Hematopoietic multipotent progenitor cell (in vitro differentiated cells): Measurements from ENCODE around the gene DCST2. TPM values are rescaled to one million over a fixed set of nuclear protein-coding genes. Genes with fewer than 3 reads are reported as not detected.

ENCODE experiments used
- DNase-seq, 3 donors: peaks; one replicate each; pipeline ENCODE4 v3.0.0-alpha.2; 2011 to 2015; ENCODE audit warnings: low read depth in 2 of 3, low spot score in 2 of 3
- total RNA-seq: library from RNA; depleted of rRNA; stranded (reverse); fragments of >200 nt; gene quantifications from one replicate; pipeline ENCODE4 v1.2.3, GENCODE V29; 2012

The DCST2 gene
- total RNA-seq, 1 donor, result under 0.01 TPM

- DNase-seq, result no peak
These were observed 36.6 kb upstream of the DCST2 start for GRCh38 chr1:155070158-155070621.

DNA sequence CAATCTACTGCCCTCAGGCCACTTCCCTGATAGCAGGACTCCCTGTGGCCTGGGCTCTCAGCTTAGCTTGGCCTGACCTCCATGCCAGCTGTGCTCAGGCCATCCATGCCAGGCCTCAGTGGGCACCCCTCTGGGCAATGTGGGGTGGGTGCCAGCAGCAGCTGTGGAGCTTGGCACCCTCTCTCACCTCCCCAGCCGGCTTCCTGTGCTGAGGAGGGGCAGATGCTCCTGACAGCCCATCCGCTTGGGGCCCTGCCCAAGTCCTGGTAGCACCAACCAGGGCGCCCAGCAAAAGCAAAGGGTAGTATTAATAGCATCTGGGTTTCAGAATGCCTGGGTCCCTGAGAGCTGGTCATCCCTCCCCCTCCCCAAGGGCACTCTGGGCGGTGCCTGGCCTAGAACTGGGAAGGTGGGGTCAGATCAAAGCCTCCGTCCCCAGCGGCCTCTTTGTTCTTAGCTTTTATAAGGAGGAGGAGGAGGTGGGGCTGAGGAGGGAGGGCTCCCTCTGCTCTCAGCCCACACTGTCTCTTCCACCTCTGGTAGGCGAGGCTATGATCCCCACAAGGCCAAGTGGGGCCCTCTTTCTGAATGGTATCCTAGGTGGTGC, 36.1 kb upstream of the DCST2 start:
- no peak for DNase-seq

- DNase-seq, result no peak
These were observed 35.0 kb upstream of the DCST2 start for GRCh38 chr1:155068599-155068998.

- no peak for DNase-seq
These were observed 33.2 kb upstream of the DCST2 start for GRCh38 chr1:155066777-155067176.

- DNase-seq, result no peak
These were observed 31.4 kb upstream of the DCST2 start for GRCh38 chr1:155064832-155065429.

DNA sequence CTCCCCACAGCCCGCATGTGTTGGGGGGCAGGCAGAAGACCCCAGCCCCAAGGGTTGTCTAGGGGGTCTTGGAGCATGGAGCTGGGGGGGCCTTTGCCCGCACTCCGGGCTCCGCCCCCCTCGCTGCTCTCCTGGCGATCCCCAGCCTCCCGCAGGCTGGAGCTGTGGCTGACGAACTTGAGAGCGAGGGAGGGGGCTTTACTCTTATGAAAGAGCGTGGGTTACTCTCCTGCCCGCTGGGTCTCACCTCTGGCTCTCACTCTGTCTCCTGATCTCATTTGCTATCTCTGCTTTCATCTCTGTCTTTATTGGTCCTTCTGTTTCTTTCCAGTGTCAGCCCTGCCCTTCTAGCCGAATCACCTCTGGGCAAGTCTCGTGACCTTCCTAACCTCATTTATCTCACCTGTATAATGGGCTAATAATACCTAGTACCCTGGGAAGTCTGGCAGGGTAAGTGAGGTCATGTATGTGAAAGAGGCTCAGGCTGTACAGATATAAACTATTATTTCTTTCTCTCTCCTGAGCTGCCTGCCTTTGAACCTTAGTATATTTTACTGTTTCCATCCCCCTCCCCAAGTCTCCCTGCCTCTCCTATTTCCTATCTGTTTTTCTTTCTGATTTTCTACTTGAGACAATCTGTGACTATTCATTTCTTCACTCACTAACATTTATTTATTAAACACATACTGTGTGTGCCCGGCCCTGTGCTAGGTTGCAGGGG, 30.7 kb upstream of the DCST2 start:
- peak in 1 of 3 donors; percentile 53 for DNase-seq

DNA sequence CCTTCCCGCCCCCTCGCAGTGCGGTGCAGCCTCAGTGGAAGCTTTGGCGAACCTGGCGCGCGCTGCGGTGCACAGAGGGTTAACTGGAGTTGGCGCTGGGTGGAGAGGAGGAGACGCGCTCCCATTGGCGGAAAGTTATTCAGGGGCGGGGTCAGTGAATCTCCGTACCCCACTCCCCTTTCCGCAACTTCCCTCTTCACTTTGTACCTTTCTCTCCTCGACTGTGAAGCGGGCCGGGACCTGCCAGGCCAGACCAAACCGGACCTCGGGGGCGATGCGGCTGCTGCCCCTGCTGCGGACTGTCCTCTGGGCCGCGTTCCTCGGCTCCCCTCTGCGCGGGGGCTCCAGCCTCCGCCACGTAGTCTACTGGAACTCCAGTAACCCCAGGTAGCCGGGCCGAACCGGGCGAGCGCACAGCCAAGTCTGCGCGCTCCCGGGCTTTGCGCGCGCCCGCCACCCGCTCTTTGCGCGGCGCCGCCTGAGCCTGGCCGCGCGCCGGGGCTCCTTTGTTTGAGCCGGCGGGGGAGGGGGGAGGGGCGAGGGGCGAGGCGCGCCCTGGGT, 30.0 kb upstream of the DCST2 start, which contains the start of gene EFNA4:
TSS of gene EFNA4 (plus strand) at position 191 of the 561 bp plus-strand sequence. CDS start at position 275, 84 bp downstream.
- DNase-seq, result peak in 2 of 3 donors; percentile 87 to 94

DNA sequence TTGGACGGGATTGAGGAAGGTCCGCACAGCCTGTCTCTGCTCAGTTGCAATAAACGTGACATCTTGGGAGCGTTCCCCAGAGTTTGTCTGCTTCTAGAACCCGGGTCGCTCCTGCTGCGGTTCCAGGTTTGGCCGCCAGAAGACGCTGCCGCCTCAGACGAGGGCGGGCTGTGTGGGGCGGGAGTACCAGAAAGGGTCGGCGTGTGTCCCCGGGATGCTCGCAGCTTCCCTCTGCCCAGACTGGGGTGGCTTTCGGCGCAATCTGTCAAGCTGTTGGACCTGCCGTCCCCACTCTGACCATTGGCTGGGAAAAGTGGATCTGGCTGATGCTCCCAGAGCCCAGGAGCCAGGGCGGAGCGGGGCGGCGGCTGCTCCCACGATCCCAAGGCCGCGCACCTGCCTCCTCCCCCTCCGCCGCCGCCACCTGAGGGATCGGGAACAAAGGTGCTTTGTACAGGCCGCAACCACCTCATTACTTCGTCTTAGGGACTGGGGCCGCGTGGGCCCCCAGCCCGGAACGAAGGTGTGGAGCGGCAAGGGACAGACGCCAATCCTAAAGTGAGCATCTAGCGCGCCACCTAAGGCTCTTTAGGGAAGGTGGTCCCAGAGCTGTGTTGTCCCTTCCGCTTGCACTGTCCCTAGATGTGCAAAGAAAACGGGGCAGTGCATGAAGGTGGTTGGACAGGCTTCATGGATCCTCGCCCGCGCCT, 29.3 kb upstream of the DCST2 start:
- DNase-seq, result peak in 1 of 3 donors; percentile 74

DNA sequence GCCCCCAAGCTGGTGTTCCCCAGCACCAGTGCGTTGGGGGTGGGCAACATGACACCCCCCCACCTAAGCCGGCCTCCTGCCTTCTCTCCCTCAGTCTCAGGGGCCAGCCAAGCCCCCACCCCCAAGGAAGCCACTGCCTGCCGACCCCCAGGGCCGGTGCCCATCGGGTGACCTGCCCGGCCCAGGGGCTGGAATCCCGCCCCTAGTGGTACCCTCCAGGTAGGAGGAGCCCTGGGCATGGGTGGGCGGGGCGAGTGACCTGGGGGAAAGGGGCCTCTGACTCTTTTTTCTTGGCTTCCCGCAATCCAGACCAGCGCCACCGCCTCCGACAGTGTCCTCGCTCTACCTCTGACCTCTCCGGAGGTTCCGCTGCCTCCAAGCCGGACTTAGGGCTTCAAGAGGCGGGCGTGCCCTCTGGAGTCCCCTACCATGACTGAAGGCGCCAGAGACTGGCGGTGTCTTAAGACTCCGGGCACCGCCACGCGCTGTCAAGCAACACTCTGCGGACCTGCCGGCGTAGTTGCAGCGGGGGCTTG, 28.6 kb upstream of the DCST2 start:
- DNase-seq, result no peak

- peak; percentile 90 to 93 (median 91) for DNase-seq
These were observed 28.0 kb upstream of the DCST2 start for GRCh38 chr1:155061381-155062150.

- DNase-seq, result no peak
These were observed 27.2 kb upstream of the DCST2 start for GRCh38 chr1:155060736-155061135.

DNA sequence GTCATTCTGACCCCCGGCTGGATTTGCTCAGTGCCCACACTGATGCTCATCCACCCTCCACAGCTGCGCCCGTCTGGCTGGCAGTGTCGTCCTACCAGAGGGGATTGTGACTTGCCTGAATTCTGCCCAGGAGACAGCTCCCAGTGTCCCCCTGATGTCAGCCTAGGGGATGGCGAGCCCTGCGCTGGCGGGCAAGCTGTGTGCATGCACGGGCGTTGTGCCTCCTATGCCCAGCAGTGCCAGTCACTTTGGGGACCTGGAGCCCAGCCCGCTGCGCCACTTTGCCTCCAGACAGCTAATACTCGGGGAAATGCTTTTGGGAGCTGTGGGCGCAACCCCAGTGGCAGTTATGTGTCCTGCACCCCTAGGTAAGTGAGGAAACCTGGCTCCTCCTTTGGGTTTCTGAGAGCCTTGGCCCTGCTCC, 24.2 kb upstream of the DCST2 start:
- DNase-seq, result no peak

GRCh38 chr1:155057104-155057503, 23.5 kb upstream of the DCST2 start:
- DNase-seq, result no peak

DNA sequence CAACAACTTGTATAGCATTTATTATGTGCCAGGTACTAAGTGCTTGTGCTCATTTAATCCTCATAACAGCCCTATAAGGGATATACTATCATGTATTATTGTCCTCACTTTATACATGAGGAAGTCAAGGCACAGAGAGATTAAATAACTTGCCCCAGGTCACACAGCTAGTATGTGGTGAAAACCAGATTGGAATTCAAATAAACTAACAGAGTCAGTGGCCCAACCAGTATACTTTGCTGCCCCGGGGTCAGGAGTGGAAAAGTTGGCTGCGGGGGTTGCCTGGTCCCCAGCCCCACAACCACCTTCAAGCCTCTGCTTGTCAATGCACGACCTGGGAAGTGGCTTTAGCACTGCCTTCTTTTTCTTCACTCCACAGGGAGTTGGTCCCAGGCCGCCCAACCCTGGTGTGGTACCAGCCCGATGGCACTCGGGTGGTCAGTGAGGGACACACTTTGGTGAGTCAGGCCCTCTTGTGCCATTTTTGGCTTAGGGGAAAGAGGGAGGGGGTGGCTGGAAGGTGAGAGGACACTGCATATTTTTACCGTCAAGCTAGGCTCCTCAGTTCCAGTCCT, 20.0 kb upstream of the DCST2 start:
- no peak for DNase-seq

DNA sequence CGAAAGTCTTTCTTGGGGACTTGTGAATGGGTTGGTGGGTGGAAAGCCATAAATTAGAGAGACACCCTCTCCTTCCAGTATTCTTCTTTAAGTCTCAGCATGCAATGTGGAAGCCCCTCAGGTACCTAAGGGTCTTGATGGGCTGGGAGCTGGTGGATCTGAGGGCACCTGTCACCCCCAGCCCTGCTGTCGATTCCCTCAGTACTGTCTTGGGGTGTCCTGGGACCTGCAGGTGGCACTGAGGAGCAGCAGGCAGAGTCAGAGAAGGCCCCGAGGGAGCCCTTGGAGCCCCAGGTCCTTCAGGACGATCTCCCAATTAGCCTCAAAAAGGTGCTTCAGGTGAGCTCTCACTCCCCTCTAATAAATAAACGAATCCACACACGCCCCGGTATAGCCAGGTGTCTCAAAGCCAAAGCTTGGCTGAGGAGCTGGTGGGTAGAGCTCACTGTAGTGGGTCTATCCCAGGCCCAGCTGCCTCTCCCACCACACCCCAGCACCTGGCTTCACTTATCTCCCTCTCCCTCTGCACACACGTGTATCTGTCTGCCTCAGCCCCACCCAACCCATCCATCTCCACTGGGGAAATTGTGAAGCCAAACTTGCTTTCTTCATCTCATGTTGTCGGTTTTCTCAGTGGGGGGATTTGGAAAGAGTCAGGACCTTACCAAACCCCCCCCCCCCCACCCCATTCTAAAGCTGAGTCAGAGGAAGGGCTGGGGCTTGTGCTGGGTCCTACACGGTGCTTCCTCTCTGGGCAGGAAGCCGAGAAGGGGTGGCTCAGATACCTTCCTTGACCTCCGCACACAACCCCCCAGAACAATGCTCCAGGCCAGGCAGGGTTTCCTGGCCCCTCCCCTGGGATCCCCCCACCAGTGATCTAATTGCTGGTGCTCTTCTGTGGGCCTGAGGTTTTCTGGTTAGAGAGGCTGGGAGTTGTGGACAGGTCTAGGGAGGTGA, 19.1 kb upstream of the DCST2 start:
- peak in 2 of 3 donors; percentile 11 to 35 for DNase-seq

DNA sequence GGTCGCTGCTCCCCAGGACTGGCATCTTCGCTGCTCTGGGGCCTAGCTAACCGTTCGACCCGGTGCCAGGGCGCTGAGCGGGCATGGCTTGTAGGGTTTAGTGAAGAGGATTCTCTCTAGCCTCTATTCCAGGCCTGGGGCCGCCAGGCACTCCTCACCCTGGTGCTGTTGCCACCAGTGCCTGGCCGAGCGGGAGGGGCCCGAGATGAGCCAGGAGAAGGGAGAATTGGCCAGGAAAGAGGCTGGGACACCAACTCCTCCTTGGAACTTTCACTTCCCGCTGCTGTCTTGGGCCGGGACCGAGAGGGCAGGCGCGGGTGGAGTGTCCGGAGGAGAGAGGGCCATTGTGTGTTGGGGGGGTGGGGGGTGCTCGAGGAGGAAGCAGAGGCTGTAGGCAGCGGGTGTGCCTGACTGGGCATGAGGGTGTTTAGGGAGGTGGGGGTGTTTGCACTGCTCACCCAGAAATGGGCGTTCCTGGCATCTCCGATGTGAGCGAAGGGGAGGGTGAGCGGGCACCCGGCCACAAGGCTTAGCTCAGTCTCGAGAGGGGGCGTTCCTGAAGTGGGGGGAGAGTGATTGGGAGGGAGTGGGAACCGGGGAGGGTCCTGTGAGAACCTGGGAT, 18.3 kb upstream of the DCST2 start:
- peak in 1 of 3 donors; percentile 39 for DNase-seq

DNA sequence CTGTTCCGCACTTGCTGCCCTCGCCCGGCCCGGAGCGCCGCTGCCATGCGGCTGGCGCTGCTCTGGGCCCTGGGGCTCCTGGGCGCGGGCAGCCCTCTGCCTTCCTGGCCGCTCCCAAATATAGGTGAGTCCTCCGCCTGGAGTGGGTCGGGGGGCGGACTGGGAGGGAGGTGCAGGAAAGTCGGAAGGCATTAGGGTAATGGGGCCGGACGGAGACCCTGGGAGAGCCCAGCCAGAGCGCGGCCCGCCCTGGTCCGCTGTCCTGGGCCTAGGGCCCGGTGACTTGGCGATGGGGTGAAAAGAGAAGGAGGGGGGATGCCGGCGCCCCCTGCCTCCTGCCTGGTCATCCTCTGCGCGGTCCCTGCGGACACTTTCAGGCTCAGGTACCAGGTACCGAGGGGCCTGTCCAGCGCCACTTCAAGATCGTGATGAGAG, 17.8 kb upstream of the DCST2 start:
- no peak for DNase-seq
